ENCODE results near the gene ZNF318. TPM values are rescaled to one million over a fixed set of nuclear protein-coding genes. Genes with fewer than 3 reads are reported as not detected.

ZNF318 gene
- polyA plus RNA-seq, 2 of the 4 experiments (the other 2 are of a cell fraction), result 5.0 to 9.2 TPM

GRCh38 chr6:43304882-43305281 is 64.6 kb downstream of the ZNF318 start:
- DNase-seq (ENCODE audit: low read depth in 1 of 2, low spot score in 1 of 2), result no peak
- 77% methylated on average over 2 of the region's 2 CpGs for WGBS (ENCODE audit: missing lambda C conversion rate)
- TF ChIP-seq RFX5 (IDR thresholded peaks at IDR 0.05), result no peak
- peak; percentile 20 for TF ChIP-seq ZFP36 (IDR thresholded peaks at IDR 0.05; ENCODE audit: borderline replicate concordance, partially characterized antibody)
- CTCF ChIA-PET, result interaction anchor here (5.3 kb wide), 1 partner anchor 202 kb away, joined by 22 read pairs; no protein-coding TSS in a partner anchor
- H3K4me1 ChIP-seq, result peaks cover 6% of the 10 kb centered on the region; the same call in 2 of the 3 replicates
- H3K9me3 ChIP-seq, result no peaks in the 10 kb centered on the region
- POLR2A ChIA-PET, result no interaction called here
- no peak for FAIRE-seq
- H3K27ac ChIP-seq, result no peak overlapping the region
- H3K4me2 ChIP-seq, result no peak overlapping the region
- no peak overlapping the region for H3K4me3 ChIP-seq
- no peak for ATAC-seq

- ChIA-PET POLR2A (no interaction called here), CTCF (no interaction called here)
- FAIRE-seq (no peak), DNase-seq (ENCODE audit: low read depth in 1 of 2, low spot score in 1 of 2) (no peak), ATAC-seq (no peak)
- H3K9me3 ChIP-seq, result no peaks in the 10 kb centered on the region
- H3K27ac ChIP-seq, result no peak overlapping the region
- 75% methylated on average over 3 of the region's 3 CpGs for WGBS (ENCODE audit: missing lambda C conversion rate)
- no peak overlapping the region for H3K4me3 ChIP-seq
- no peak overlapping the region for H3K4me2 ChIP-seq
- TF ChIP-seq RFX5 (IDR thresholded peaks at IDR 0.05) (no peak), FOSB (CRISPR knock-in tag; IDR thresholded peaks at IDR 0.05) (no peak), MYC (IDR thresholded peaks at IDR 0.05; ENCODE audit: borderline replicate concordance, low read length) (no peak), CEBPB (IDR thresholded peaks at IDR 0.05) (no peak), CHD2 (IDR thresholded peaks at IDR 0.05; ENCODE audit: low read length, partially characterized antibody) (no peak), CTCF (IDR thresholded peaks at IDR 0.05) (no peak), ZSCAN20 (CRISPR knock-in tag; IDR thresholded peaks at IDR 0.05) (no peak), JUN (IDR thresholded peaks at IDR 0.05) (no peak)
- TF ChIP-seq, protein P1, sequence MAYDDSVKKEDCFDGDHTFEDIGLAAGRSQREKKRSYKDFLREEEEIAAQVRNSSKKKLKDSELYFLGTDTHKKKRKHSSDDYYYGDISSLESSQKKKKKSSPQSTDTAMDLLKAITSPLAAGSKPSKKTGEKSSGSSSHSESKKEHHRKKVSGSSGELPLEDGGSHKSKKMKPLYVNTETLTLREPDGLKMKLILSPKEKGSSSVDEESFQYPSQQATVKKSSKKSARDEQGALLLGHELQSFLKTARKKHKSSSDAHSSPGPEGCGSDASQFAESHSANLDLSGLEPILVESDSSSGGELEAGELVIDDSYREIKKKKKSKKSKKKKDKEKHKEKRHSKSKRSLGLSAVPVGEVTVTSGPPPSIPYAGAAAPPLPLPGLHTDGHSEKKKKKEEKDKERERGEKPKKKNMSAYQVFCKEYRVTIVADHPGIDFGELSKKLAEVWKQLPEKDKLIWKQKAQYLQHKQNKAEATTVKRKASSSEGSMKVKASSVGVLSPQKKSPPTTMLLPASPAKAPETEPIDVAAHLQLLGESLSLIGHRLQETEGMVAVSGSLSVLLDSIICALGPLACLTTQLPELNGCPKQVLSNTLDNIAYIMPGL (CRISPR knock-in tag; IDR thresholded peaks at IDR 0.05; ENCODE audit: borderline replicate concordance), result no peak
- TF ChIP-seq, protein P2, sequence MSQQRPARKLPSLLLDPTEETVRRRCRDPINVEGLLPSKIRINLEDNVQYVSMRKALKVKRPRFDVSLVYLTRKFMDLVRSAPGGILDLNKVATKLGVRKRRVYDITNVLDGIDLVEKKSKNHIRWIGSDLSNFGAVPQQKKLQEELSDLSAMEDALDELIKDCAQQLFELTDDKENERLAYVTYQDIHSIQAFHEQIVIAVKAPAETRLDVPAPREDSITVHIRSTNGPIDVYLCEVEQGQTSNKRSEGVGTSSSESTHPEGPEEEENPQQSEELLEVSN (IDR thresholded peaks at IDR 0.05; ENCODE audit: borderline replicate concordance, low read depth), result no peak
- peaks cover 5% of the 10 kb centered on the region; the same call in 2 of the 3 replicates for H3K4me1 ChIP-seq
Observed at GRCh38 chr6:43304361-43304760, 65.1 kb downstream of the ZNF318 start.

- ATAC-seq (no peak), DNase-seq (ENCODE audit: low read depth in 1 of 2, low spot score in 1 of 2) (no peak), FAIRE-seq (no peak)
- Histone ChIP-seq H3K4me1 (0 out of 3 replicates have a peak, but pooled peaks cover under 1% of the 10 kb centered on the region), H3K4me3 (no peak overlapping the region), H3K27ac (no peak overlapping the region), H3K9me3 (no peaks in the 10 kb centered on the region), H3K4me2 (no peak overlapping the region)
- CTCF ChIA-PET, result no interaction called here
- POLR2A ChIA-PET, result no interaction called here
- WGBS (ENCODE audit: missing lambda C conversion rate), result 46% methylated on average over 2 of the region's 8 CpGs
- TF ChIP-seq TP53 (CRISPR knock-in tag; IDR thresholded peaks at IDR 0.05) (no peak), TFCP2L1 (CRISPR knock-in tag; IDR thresholded peaks at IDR 0.05) (no peak), RAD21 (conservative IDR thresholded peaks at IDR 0.05 in 1 of 2, IDR thresholded peaks at IDR 0.05 in 1 of 2) (no peak), HOXB13 (CRISPR knock-in tag; IDR thresholded peaks at IDR 0.05; ENCODE audit: low read depth) (no peak), CHD4 (IDR thresholded peaks at IDR 0.05; ENCODE audit: borderline replicate concordance) (no peak), FOXS1 (CRISPR knock-in tag; IDR thresholded peaks at IDR 0.05) (no peak), EHMT2 (IDR thresholded peaks at IDR 0.05; ENCODE audit: low read depth) (no peak), CHD2 (IDR thresholded peaks at IDR 0.05; ENCODE audit: low read length, partially characterized antibody) (no peak), RNF2 (IDR thresholded peaks at IDR 0.05; ENCODE audit: borderline replicate concordance, low read depth) (no peak), CBX2 (IDR thresholded peaks at IDR 0.05; ENCODE audit: borderline replicate concordance, low read depth) (no peak), NPAS2 (CRISPR knock-in tag; IDR thresholded peaks at IDR 0.05; ENCODE audit: borderline replicate concordance) (no peak), PBX3 (IDR thresholded peaks at IDR 0.05) (no peak), JUN (IDR thresholded peaks at IDR 0.05) (no peak), GATA3 (IDR thresholded peaks at IDR 0.05; ENCODE audit: borderline replicate concordance) (no peak)
- TF ChIP-seq, protein P2 (IDR thresholded peaks at IDR 0.05; ENCODE audit: borderline replicate concordance, low read depth), result no peak
- TF ChIP-seq, protein P1 (CRISPR knock-in tag; IDR thresholded peaks at IDR 0.05; ENCODE audit: borderline replicate concordance), result no peak
Observed at GRCh38 chr6:43303751-43304331, 65.6 kb downstream of the ZNF318 start.

All from A549 (cell line).